HG03066 (cell line): ENCODE data around the gene LAG3.
A peak's percentile ranks its signal among the peaks of the same experiment; 100 is the strongest.
"Not testable (repeated sequence)": the region's sequence is repeated elsewhere in the genome, so short reads cannot be mapped to it uniquely, and the experiment has no call there.

Source experiments
- ATAC-seq: cut with Tn5 transposase; IDR thresholded peaks from one replicate; pipeline ENCODE4 v1.9.1; 2021; ENCODE audit warnings: low read depth; ENCODE audit not compliant: unreplicated experiment

Gene LAG3

GRCh38 chr12:6772331-6772695 is at the start of gene LAG3:
Gene LAG3, plus strand, starts transcription at chr12:6772520. Its CDS starts 333 bp downstream, at chr12:6772853.
- ATAC-seq, result no peak

DNA sequence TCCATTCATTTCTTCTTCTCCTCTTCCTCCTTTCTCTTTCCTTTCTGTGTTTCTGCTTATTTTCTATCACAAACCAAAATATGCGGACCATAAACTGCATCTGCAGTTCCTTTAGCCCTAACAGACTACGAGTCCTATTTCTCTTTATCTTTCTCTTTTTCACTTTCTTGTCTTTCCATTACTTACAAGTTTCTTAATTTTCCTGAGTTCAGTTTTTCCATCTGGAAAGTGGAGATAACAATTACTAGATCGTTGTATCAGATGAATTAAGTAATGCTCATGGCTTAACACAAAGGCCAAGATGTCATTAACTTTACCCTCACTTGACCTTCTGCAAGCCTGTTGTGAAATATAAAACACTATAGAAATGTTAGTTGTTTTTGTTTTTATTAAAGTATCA is 49.5 kb upstream of the LAG3 start:
- no peak for ATAC-seq

- ATAC-seq, result peak; percentile 91
Measured at GRCh38 chr12:6723607-6724408, 48.5 kb upstream of the LAG3 start, which contains the start of gene COPS7A. Gene COPS7A, plus strand, starts transcription at chr12:6724046. Its CDS starts 611 bp downstream, at chr12:6724657.

DNA sequence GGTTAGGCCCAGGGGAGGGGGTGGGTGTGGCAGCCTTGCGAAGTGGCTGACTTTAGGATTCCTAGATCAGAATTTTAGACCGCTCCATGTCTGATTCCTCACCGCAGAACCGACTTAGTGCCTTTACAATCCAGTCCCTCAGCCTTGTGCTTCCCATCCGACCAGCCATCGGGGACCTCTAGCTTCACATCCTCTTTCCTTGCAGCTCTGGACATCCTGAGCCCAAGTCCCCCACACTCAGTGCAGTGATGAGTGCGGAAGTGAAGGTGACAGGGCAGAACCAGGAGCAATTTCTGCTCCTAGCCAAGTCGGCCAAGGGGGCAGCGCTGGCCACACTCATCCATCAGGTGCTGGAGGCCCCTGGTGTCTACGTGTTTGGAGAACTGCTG is 47.9 kb upstream of the LAG3 start:
- ATAC-seq, result peak; percentile 29

DNA sequence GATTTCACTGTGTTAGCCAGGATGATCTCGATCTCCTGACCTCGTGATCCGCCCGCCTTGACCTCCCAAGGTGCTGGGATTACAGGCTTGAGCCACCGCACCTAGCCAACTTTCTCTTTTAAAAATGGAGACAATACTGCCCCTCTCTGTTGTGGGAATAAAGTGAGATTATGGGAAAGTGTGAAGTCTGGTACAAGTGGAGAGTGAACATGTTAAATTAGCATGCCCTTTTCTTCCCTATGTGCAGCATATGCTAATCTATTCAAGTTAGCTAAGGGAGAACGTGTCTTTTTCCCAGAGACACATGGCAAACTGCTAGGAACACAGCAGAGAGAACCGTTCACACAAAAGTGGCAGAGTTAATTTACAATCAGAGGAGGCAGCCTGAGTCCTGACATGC is 47.0 kb upstream of the LAG3 start:
- ATAC-seq, result no peak

DNA sequence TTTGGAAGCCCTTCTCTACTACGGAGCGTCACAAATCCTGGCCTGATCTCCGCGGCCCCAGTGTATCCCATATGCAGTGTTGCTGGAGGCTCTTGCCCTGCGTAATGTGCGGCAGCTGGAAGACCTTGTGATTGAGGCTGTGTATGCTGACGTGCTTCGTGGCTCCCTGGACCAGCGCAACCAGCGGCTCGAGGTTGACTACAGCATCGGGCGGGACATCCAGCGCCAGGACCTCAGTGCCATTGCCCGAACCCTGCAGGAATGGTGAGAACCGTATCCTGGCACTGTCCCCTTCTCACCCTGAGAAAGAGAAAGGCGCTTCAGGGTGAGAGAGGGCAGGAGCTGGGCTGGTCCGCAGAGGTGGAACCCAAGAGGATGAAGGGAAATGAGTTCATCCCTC is 43.1 kb upstream of the LAG3 start:
- ATAC-seq, result no peak

- ATAC-seq, result no peak
Measured at GRCh38 chr12:6730169-6730568, 42.2 kb upstream of the LAG3 start.

- no peak for ATAC-seq
Measured at GRCh38 chr12:6734506-6735387, 37.6 kb upstream of the LAG3 start.

DNA sequence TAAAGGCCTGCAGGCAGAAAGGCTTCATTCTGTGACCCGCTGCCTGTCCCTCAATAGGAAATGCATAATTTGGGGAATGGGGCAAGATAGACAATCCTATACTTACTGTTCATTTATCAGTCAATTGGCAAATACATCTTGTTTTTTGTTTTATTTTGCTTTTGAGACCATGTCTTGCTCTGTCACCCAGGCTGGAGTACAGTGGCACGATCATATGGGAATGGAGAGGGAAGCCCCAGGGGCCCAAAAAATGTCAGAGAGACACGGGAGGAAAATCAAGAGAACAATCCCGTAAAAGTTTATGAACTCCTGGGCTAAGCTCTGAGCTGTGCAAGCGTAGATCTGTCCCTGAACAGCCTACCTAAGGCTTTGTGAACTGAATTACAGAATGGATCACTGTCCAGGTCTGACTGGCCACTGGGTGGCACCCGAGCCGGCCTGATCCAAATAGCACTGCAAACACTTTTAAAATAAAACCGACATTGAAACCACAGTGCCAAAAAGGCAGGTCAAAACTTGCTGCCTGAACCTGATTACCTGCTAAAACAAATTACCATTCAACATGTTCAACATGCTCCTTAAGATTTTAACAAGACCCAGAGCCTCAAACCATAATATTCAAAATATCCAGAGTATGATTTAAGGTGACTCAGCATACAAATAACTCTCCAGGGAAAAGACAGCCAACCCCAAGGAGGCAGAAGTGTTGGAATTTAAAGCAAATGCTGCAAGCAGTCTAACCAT is 36.7 kb upstream of the LAG3 start:
- ATAC-seq, result no peak

DNA sequence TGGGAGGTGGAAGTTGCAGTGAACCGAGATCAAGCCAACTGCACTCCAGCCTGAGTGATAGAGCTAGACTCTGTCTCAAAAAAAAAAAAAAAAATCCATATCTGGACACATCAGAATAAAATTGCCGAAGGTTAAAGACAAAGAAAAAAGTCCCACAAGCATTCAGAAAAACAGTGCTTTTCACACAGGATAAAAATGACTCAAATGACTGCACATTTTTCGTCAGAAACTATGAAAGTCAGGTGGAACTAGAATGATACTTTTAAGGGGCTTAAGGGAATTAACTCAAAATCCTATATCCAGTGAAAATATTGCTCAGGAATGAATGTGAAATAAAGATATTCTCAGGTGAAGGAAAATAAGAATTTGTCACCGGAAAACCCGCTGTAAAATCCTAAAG is 35.6 kb upstream of the LAG3 start:
- no peak for ATAC-seq

- ATAC-seq, result not testable (repeated sequence)
Measured at GRCh38 chr12:6742080-6742479, 30.2 kb upstream of the LAG3 start.

- no peak for ATAC-seq
Measured at GRCh38 chr12:6742834-6743233, 29.5 kb upstream of the LAG3 start.

DNA sequence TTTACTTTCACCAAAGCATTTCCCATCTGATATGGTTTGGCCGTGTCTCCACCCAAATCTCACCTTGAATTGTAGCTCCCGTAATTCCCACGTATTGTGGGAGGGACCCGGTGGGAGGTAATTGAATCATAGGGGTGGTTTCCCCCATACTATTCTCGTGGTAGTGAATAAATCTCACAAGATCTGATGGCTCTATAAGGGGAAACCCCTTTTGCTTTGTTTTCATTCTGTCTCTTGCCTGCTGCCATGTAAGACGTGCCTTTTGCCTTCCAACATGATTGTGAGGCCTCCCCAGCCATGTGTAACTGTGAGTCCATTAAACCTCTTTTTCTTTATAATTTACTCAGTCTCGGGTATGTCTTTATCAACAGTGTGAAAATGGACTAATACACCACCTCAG is 29.0 kb upstream of the LAG3 start:
- ATAC-seq, result not testable (repeated sequence)

DNA sequence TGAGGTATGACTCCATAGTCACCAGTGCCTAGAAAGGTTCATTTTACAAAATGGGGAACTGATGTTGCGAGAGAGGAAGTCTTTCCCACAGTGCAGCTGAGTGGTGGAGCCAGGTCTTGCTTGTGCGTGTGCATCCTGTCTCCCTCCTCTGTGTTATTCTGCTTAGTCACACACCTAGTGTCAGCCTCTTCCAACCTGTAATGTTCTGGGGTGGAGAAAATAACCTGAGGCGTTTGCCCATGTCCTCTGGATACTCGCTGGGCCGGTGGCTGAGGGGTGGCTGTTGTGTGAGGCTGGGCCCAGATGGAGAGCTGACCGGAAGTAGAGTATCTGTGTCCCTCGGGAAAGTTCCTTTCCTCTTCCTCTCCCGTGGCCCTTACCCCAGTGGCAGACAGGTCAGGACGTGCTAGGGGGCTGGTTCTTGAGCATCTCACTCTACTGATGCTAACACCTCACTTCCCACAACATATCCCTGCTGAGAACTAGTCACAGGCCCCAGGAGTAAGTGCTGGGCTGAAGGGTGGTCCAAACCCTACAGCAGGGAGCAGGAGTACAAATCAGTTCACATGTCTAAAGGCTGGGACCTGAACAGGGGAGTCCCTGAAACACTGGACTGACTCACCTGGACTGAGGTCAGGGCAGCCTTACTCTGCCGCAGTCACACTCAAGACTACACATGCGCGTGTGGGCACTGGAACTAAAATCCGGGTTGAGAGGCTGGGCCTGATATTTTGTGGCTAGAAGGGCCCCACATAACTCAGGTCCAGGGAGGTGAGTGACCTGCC is 26.4 kb upstream of the LAG3 start:
- no peak for ATAC-seq

GRCh38 chr12:6747216-6747615 is 25.1 kb upstream of the LAG3 start:
- ATAC-seq, result no peak

- no peak for ATAC-seq
Measured at GRCh38 chr12:6748761-6749160, 23.6 kb upstream of the LAG3 start.

DNA sequence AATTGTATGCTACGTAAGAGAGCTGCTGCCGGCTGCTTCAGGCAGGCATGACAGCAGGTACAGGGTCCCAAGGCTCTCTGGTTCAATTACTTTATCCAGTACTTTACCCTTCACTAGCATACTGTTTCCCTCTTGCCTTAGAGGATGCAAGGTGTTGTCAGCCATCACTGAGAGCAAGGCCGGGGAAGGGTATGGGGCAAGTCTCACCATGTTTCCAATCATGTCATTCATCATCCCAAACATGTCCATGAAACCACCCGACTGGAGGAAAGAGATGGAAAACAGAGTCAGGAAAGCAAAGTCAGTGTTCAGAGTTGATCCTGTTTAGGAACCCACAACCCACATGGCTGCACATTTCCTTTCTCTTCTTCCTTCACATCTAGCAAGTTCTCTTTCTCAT is 21.8 kb upstream of the LAG3 start:
- no peak for ATAC-seq

DNA sequence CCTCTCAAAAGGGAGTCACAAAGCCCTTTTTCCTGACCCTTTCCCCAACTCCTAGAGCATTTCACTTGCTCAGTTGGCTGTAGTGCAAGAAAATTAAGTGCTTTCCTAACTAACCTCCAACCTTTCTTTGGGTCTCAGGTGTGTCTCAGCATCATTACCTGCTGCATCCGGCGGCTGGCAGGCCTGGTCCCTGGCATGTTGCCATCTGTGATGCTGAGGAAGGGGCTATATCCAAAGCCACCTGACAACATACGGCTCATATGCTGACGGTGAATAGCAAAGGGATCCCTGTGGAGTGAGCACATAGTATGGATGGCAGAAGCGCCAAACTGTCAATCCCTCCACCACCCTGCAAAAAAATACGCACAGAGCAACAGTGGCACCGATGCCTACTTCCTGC is 20.6 kb upstream of the LAG3 start:
- ATAC-seq, result no peak

GRCh38 chr12:6752167-6752920 is 20.0 kb upstream of the LAG3 start:
- peak; percentile 2 for ATAC-seq
